Ishikawa (cell line): ENCODE measurements around the gene SLC24A3.

Experiments used
- CEBPB ChIP-seq: IDR thresholded peaks from 2 replicates; pipeline ENCODE4 v1.6.1; 2012
- CREB1 ChIP-seq: IDR thresholded peaks from 2 replicates; pipeline ENCODE4 v1.6.1; 2012; ENCODE audit warnings: low read depth
- EGR1 ChIP-seq: IDR thresholded peaks from 2 replicates; pipeline ENCODE4 v1.6.1; 2012
- EP300 ChIP-seq: IDR thresholded peaks from 2 replicates; pipeline ENCODE4 v1.6.1; 2012; ENCODE audit warnings: borderline replicate concordance
- FOXM1 ChIP-seq: IDR thresholded peaks from 2 replicates; pipeline ENCODE4 v1.6.1; 2012; ENCODE audit warnings: low read depth, borderline replicate concordance
- NFIC ChIP-seq: IDR thresholded peaks from 2 replicates; pipeline ENCODE4 v1.6.1; 2012
- RAD21 ChIP-seq: IDR thresholded peaks from 2 replicates; pipeline ENCODE4 v1.6.1; 2012; ENCODE audit warnings: low read depth
- TAF1 ChIP-seq: IDR thresholded peaks from 2 replicates; pipeline ENCODE4 v1.6.1; 2012; ENCODE audit warnings: low read depth, mild to moderate bottlenecking
- TCF12 ChIP-seq: IDR thresholded peaks from 2 replicates; pipeline ENCODE4 v1.6.1; 2012; ENCODE audit warnings: low read depth
- TEAD4 ChIP-seq: IDR thresholded peaks from 2 replicates; pipeline ENCODE4 v1.6.1; 2012
- YY1 ChIP-seq: IDR thresholded peaks from 2 replicates; pipeline ENCODE4 v1.6.1; 2012; ENCODE audit warnings: low read depth
- ZBTB7A ChIP-seq: IDR thresholded peaks from 2 replicates; pipeline ENCODE4 v1.6.1; 2012; ENCODE audit warnings: low read depth
- TF ChIP-seq, protein P1 (sequence below): IDR thresholded peaks from 2 replicates; pipeline ENCODE4 v1.6.1; 2012
- TF ChIP-seq, protein P2 (sequence below): IDR thresholded peaks from 2 replicates; pipeline ENCODE4 v1.6.1; 2012
- TF ChIP-seq, protein P3 (sequence below): IDR thresholded peaks from 2 replicates; pipeline ENCODE4 v1.6.1; 2012; ENCODE audit warnings: low read depth, mild to moderate bottlenecking

Gene SLC24A3

DNA sequence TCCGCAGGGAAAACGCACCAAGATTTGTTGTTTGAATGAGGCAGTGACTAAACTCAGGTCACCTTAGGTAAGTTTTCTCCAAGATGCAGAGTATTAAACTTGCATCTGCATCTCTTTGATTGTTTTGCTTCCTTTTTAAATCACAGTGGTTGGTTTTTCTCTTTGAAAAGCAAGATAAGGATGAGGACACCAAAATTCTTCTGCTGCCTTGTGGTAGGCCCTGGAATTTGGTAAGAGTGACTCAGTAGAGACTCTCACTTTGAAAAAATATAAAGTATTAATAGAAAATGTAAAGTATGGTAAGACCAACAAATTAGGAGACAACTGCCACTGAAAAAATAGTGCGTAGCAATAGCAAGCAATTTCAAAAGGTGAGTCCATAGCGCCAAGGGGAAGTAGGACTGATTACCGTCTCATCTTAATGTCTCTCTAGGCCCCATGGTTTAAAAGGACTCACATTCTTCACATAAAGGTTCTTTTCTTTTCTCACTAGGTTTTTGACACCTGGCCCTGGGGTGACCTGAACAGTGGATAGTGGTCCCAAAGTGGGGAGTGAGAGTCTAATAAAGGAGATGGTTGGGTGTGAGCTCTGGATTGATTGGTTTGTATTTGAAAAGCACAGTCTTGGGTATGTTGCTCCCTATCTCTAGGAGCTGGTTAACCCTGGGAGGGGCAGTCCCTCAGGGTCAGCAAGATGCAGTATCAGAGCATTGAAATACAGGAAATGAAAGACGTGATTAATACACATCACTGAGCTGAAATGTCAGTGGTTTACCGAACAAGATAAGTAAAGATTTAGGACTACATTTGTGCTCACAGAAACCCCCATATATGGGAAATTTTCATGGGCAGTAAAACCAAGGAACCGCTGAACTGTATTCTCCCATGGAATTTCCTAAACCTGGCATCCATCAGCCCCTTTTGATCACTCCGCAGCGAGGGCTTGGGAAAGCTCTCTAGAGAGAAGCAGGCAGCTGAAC is 221.2 kb downstream of the SLC24A3 start:
- TF ChIP-seq CEBPB (no peak), FOXM1 (no peak), YY1 (no peak), CREB1 (no peak)

DNA sequence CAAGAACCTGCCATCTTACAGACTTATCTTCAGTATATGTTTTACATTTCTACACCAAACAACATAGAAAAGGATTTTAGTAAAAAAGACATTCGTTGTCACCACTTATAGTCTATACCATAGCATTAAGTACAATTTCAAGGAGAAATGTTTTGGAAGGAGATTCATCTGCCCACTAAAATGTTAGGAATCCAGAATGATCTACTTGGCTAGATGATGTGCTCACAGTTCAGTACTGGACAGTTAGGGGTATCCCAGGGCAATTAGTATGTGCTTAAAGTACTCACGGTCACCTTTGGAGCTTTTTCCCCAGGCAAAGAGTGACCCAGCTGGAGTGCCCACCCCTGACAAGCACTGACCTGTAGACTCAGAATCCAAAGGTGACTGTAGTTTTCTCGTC is 222.9 kb downstream of the SLC24A3 start:
- TF ChIP-seq TAF1 (no peak), NFIC (no peak), TCF12 (no peak), ZBTB7A (no peak), EP300 (no peak), RAD21 (no peak), YY1 (no peak), TEAD4 (no peak), CEBPB (no peak), FOXM1 (no peak), CREB1 (no peak), EGR1 (no peak)
- TF ChIP-seq, protein P1, sequence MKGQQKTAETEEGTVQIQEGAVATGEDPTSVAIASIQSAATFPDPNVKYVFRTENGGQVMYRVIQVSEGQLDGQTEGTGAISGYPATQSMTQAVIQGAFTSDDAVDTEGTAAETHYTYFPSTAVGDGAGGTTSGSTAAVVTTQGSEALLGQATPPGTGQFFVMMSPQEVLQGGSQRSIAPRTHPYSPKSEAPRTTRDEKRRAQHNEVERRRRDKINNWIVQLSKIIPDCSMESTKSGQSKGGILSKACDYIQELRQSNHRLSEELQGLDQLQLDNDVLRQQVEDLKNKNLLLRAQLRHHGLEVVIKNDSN = no peak
- TF ChIP-seq, protein P2, sequence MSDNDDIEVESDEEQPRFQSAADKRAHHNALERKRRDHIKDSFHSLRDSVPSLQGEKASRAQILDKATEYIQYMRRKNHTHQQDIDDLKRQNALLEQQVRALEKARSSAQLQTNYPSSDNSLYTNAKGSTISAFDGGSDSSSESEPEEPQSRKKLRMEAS = no peak
- TF ChIP-seq, protein P3, sequence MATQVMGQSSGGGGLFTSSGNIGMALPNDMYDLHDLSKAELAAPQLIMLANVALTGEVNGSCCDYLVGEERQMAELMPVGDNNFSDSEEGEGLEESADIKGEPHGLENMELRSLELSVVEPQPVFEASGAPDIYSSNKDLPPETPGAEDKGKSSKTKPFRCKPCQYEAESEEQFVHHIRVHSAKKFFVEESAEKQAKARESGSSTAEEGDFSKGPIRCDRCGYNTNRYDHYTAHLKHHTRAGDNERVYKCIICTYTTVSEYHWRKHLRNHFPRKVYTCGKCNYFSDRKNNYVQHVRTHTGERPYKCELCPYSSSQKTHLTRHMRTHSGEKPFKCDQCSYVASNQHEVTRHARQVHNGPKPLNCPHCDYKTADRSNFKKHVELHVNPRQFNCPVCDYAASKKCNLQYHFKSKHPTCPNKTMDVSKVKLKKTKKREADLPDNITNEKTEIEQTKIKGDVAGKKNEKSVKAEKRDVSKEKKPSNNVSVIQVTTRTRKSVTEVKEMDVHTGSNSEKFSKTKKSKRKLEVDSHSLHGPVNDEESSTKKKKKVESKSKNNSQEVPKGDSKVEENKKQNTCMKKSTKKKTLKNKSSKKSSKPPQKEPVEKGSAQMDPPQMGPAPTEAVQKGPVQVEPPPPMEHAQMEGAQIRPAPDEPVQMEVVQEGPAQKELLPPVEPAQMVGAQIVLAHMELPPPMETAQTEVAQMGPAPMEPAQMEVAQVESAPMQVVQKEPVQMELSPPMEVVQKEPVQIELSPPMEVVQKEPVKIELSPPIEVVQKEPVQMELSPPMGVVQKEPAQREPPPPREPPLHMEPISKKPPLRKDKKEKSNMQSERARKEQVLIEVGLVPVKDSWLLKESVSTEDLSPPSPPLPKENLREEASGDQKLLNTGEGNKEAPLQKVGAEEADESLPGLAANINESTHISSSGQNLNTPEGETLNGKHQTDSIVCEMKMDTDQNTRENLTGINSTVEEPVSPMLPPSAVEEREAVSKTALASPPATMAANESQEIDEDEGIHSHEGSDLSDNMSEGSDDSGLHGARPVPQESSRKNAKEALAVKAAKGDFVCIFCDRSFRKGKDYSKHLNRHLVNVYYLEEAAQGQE = no peak

DNA sequence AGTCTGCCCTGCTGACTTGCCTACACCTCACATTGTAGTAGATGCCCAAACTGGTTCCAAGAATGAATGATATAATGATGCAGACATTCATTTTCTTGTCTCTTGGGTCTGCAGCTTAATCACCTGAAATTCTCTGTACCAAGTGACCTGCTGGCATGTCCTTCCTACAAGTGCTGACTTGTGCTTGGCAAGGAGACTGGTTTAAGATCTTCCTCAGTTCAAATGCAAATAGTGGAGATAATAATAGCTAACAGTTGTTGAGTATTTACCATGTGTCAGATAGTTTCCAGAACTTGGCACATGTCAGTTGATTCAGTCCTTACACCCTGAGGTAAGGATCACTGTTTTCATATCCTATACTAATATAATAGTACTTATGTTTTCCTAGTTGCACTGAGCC is 223.4 kb downstream of the SLC24A3 start:
- TF ChIP-seq EGR1 = no peak
- no peak for TF ChIP-seq TCF12
- TF ChIP-seq, protein P1 = no peak
- TF ChIP-seq, protein P3 = no peak
- TF ChIP-seq TAF1 = no peak
- TF ChIP-seq TEAD4 = no peak
- TF ChIP-seq EP300 = no peak
- no peak for TF ChIP-seq CEBPB
- no peak for TF ChIP-seq ZBTB7A
- TF ChIP-seq, protein P2 = no peak
- no peak for TF ChIP-seq RAD21
- TF ChIP-seq NFIC = no peak
- TF ChIP-seq FOXM1 = no peak
- no peak for TF ChIP-seq CREB1
- TF ChIP-seq YY1 = no peak

DNA sequence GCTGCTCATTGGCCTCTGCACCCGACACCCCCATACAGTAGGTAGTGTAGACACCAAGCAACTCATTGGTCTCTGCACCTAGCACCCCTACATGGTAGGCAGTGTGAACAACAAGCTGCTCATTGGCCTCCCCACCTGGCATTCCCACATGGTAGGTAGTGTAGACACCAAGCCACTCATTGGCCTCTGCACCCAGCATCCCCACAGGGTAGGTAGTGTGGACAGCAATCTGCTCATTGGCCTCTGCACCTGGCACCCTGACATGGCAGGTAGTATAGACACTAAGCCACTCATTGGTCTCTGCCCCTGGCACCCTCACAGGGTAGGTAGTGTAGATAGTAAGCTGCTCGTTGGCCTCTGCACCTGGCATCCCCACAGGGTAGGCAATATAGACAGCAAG is 226.0 kb downstream of the SLC24A3 start:
- TF ChIP-seq ZBTB7A (no peak), NFIC (no peak), TAF1 (no peak), TEAD4 (no peak), EGR1 (no peak), FOXM1 (no peak), EP300 (no peak), TCF12 (no peak), RAD21 (no peak), YY1 (no peak), CREB1 (no peak), CEBPB (no peak)
- TF ChIP-seq, protein P3 = no peak
- TF ChIP-seq, protein P1 = no peak
- TF ChIP-seq, protein P2 = no peak
